ENCODE results near the gene GAR1. TPM values are rescaled to one million over a fixed set of nuclear protein-coding genes. Genes with fewer than 3 reads are reported as not detected.

GAR1 gene
- total RNA-seq, 2 donors from 2014 or later: 3.2 to 7.5 TPM

- no peaks in the 10 kb centered on the region for H3K9me3 ChIP-seq
- H3K4me1 ChIP-seq (replicated peaks): no peaks in the 10 kb centered on the region
- H3K27ac ChIP-seq: no peak overlapping the region
- H3K4me3 ChIP-seq: no peak overlapping the region
- 95% methylated on average over 4 of the region's 4 CpGs for WGBS
- intact Hi-C loops (cut with DNase I): no loop called here
- no peaks in the 10 kb centered on the region for H3K36me3 ChIP-seq
- no peak for DNase-seq (ENCODE audit: low spot score)
- no peaks in the 10 kb centered on the region for H3K27me3 ChIP-seq (replicated peaks; ENCODE audit: insufficient read depth)
- no peak for TF ChIP-seq CTCF (IDR thresholded peaks at IDR 0.05)
- TF ChIP-seq POLR2A (IDR thresholded peaks at IDR 0.05): no peak
- TF ChIP-seq POLR2AphosphoS5 (IDR thresholded peaks at IDR 0.05): no peak
Measured at GRCh38 chr4:109833756-109834155, 18.2 kb downstream of the GAR1 start.

- H3K9me3 ChIP-seq: no peaks in the 10 kb centered on the region
- no peaks in the 10 kb centered on the region for H3K4me1 ChIP-seq (replicated peaks)
- TF ChIP-seq POLR2AphosphoS5 (IDR thresholded peaks at IDR 0.05) (no peak), CTCF (IDR thresholded peaks at IDR 0.05) (no peak), POLR2A (IDR thresholded peaks at IDR 0.05) (no peak)
- DNase-seq (ENCODE audit: low spot score): no peak
- no peaks in the 10 kb centered on the region for H3K36me3 ChIP-seq
- intact Hi-C loops (cut with DNase I): no loop called here
- 73% methylated on average over 3 of the region's 3 CpGs for whole genome bisulfite sequencing
- no peak overlapping the region for H3K4me3 ChIP-seq
- no peaks in the 10 kb centered on the region for H3K27me3 ChIP-seq (replicated peaks; ENCODE audit: insufficient read depth)
- H3K27ac ChIP-seq: no peak overlapping the region
Measured at GRCh38 chr4:109836985-109837384, 21.4 kb downstream of the GAR1 start.

GRCh38 chr4:109846395-109847098, 31.0 kb downstream of the GAR1 start:
- H3K36me3 ChIP-seq: no peaks in the 10 kb centered on the region
- H3K27ac ChIP-seq: no peak overlapping the region
- no peak for DNase-seq (ENCODE audit: low spot score)
- no peak for TF ChIP-seq CTCF (IDR thresholded peaks at IDR 0.05)
- TF ChIP-seq POLR2A (IDR thresholded peaks at IDR 0.05): no peak
- no peak for TF ChIP-seq POLR2AphosphoS5 (IDR thresholded peaks at IDR 0.05)
- H3K27me3 ChIP-seq (replicated peaks; ENCODE audit: insufficient read depth): no peaks in the 10 kb centered on the region
- H3K4me3 ChIP-seq: no peak overlapping the region
- 45% methylated on average over 6 of the region's 6 CpGs for WGBS
- intact Hi-C loops (cut with DNase I): no loop called here
- no peaks in the 10 kb centered on the region for H3K4me1 ChIP-seq (replicated peaks)
- H3K9me3 ChIP-seq: no peaks in the 10 kb centered on the region

- H3K36me3 ChIP-seq: no peaks in the 10 kb centered on the region
- H3K27ac ChIP-seq: no peak within 1 kb of the TSS
- H3K4me1 ChIP-seq (replicated peaks): no peaks in the 10 kb centered on the region
- no peak for DNase-seq (ENCODE audit: low spot score)
- WGBS: 54% methylated on average over 5 of the region's 5 CpGs
- no peaks in the 10 kb centered on the region for H3K27me3 ChIP-seq (replicated peaks; ENCODE audit: insufficient read depth)
- intact Hi-C loops (cut with DNase I): no loop called here
- no peaks in the 10 kb centered on the region for H3K9me3 ChIP-seq
- H3K4me3 ChIP-seq: no peak within 1 kb of the TSS
- TF ChIP-seq POLR2A (IDR thresholded peaks at IDR 0.05): no peak
- TF ChIP-seq POLR2AphosphoS5 (IDR thresholded peaks at IDR 0.05): no peak
- no peak for TF ChIP-seq CTCF (IDR thresholded peaks at IDR 0.05)
Measured at GRCh38 chr4:109847896-109848442, 32.4 kb downstream of the GAR1 start, which contains the start of gene LRIT3. Gene LRIT3, plus strand, starts transcription at chr4:109848107. Its CDS starts 95 bp downstream, at chr4:109848202.

GRCh38 chr4:109848501-109848900, 32.9 kb downstream of the GAR1 start:
- Histone ChIP-seq H3K9me3 (no peaks in the 10 kb centered on the region), H3K4me1 (replicated peaks) (no peaks in the 10 kb centered on the region), H3K27ac (no peak overlapping the region), H3K27me3 (replicated peaks; ENCODE audit: insufficient read depth) (no peaks in the 10 kb centered on the region), H3K4me3 (no peak overlapping the region), H3K36me3 (no peaks in the 10 kb centered on the region)
- 66% methylated on average over 2 of the region's 2 CpGs for WGBS
- TF ChIP-seq CTCF (IDR thresholded peaks at IDR 0.05) (no peak), POLR2AphosphoS5 (IDR thresholded peaks at IDR 0.05) (no peak), POLR2A (IDR thresholded peaks at IDR 0.05) (no peak)
- no peak for DNase-seq (ENCODE audit: low spot score)
- intact Hi-C loops (cut with DNase I): no loop called here

All from prostate gland (tissue), 2 donors.